Hematopoietic multipotent progenitor cell (in vitro differentiated cells): ENCODE measurements around the gene DGUOK. TPM values are rescaled to one million over a fixed set of nuclear protein-coding genes. Genes with fewer than 3 reads are reported as not detected.

Source experiments
- DNase-seq, 3 donors: peaks; one replicate each; pipeline ENCODE4 v3.0.0-alpha.2; 2011 to 2015; ENCODE audit warnings: low read depth in 2 of 3, low spot score in 2 of 3
- total RNA-seq: library from RNA; depleted of rRNA; stranded (reverse); fragments of >200 nt; gene quantifications from one replicate; pipeline ENCODE4 v1.2.3, GENCODE V29; 2012

Gene DGUOK
- total RNA-seq, 1 donor = 38.5 TPM

DNA sequence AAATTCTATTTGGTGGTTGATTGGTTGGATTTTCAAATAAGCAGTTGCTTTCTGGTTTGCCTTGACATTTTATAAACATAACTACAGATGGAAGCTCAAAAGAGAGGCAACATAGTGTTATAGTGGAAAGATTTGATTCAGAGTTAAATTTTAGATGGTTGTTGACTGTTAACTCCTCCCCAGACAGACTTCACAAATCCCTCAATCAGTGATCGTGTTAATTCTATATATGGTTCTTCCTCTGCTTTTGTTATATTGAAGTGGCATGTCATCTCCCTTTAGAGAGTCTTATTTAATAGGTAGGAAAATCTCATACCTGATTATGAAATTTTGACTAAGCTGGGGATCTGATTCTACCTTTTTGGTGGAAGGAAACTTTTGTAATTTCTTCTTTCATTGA lies 19.5 kb downstream of the DGUOK start:
- DNase-seq = no peak

DNA sequence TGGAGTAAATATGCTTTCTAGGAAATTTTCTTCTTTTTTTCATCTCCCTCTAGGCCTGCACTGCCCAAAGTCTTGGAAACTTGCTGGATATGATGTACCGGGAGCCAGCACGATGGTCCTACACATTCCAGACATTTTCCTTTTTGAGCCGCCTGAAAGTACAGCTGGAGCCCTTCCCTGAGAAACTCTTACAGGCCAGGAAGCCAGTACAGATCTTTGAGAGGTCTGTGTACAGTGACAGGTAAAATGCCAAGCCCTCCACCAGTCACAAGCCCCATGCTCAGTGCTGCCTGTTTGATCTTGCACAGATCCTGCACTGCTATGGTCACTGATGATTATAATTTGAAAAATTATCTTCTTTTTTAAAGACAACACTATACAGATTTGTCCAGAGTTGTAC lies 20.0 kb downstream of the DGUOK start:
- no peak for DNase-seq

DNA sequence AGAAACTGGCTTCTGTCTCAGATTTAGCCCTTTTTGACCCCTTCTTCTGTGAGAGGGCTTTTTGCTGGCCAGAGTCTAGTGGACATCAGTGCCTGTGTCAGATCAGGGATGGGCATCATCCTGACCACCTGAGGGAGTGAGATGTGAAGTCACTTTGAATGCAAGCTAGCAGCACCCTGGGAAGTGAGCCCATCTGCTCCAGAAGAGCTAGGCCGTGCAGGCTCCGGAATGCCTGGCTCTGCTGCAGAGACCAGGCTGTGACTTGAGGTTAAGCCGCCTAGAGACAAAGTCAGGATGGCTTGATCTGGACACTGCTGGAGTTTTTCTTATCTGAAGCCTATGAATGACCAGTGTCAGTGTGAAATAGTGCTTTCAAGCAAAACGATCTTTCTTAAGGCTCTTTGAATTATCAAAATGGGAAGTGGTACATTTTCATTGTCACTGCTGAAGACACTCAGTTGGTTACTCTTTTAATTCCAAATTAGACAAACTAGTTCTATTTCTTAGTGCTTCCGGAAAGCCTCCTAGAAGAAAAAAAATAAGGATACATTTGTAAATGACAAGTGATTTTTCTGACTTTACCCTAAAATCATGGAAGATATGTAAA lies 20.8 kb downstream of the DGUOK start:
- DNase-seq = no peak

DNA sequence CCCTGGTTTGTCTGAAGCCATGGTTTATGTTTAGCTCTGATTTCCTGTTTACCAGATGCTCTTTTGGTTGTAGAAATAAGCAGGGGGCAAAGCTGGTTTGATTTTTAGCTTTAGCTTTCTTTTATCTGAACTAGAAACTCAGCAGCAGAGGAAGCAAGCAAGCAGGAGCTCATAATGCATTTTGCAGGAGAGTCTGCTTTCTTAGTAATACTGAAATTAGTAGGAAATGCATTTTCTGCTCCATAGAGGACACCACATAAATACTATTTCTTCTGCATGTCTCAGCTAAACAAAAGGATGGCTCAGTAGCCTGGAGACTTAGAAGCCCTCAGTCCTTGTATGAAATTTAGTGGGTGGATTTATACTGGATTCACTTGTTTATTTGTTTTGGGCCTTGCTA lies 23.1 kb downstream of the DGUOK start:
- no peak for DNase-seq

DNA sequence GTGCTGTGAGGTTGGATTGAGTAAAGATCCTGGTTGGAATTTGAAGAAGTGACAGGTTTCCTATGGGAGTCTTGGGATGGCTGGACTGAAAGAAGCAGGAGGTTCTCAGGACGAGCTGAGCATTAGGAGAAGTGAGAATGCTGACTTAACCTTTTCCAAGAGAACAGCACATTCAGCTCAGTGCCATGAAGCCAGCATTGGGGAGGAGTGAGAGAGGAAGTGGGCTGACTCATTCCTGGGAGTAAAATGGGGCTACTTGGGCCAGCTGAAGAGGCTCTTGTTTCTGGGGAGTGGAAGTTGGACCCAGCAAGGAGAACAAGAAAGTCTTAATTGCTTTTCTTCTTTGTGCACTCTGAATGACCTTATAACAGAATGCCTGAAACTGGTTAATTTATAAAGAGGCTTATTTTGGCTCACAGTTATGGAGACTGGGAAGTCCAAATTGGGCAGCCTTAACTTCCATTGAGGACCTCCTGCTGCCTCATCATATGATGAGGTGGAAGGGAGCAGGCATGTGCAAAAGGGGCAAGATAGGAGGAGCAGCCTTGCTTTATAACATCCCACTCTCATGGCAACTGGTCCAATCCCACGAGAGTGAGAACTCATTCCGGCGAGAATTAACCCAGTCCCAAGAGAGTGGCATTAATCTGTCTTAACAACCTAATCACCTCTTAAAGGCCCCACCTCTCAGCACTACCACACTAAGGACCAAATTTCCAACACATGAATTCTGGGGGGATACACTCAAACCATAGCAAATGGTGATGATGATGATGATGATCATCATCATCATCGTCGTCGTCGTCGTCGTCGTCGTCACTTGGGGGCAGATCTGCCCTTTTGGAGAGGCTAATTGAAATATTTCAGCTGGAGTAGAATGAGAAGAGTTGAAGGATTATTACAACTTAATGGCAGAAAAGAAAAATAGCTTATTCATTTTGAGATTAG lies 26.1 kb downstream of the DGUOK start:
- no peak for DNase-seq

DNA sequence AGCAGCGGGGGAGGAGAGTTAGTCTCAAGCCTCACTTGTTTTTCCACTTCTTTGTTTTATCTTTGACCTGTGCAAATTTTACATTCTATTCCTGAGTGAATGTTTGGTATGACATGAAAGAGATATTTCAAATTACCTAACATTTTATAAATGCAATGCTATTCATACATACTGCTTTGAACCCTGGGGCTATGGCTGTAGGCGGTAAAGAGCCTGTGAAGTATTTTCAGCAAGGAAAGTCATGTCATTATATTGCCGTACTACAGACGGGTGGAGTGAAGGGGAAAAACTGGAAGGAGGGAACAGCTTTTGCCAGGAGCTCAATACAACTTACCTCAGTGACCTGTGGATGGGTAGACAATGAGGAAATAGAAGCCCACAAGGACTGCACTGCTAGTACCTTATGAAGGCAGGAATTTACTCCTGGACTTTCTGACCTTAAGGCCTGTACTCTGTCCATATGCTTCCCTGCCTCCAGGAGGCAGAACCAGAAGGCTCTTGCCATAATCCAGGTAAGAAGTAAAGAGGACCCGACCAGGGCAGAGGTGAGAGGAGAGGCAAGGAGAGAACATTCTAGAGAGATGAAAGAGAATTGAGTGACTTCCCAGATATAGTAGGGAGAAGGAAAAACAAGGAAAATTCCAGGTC lies 29.7 kb downstream of the DGUOK start:
- DNase-seq = no peak

DNA sequence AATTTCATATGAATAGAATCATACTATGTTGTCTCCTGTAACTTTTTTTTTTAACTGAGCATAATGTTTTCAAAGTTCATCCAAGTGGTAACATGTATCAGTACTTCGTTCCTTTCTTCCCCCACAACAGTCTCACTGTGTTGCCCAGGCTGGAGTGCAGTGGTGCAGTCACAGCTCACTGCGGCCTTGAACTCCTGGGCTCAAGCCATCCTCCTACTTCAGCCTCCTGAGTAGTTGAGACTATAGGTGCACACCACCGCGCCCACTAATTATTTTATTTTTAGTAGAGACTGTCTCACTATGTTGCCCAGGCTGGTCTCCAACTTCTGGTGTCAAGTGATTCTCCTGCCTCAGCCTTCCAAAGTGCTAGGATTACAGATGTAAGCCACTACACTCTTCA lies 34.6 kb downstream of the DGUOK start:
- DNase-seq = no peak

DNA sequence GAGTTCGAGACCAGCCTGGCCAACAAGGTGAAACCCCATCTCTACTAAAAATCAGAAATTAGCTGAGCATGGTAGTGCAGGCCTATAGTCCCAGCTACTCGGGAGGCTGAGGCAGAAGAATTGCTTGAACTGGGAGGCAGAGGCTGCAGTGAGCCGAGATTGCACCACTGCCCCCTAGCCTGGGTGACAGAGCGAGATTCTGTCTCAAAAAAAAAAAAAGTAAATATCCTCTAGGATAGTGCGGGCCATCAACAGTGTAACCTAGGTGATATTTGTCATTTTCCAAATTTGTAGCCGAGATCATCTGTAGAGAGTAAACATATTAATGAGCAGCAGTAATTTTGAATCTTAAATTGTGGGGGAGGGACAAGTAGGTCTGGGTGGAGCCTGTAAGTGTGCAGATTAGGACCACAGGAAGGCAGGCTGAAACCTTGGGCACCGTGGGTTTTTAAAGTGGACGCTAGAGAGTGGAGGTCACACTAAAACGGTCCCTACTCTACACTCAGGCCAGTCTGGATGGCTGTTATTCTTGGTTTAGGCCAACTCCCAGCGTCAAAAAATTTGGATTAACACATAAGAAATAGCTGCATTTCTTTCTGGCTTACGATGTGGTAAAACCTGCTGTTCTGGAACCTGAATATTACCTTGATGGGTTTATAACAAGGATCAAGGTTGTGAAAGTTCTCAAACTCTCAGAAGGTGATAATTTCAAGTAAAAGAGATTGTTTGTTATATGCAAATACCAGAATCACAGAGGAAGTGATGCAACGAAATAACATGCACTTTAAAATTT lies 35.3 kb downstream of the DGUOK start:
- DNase-seq = no peak

DNA sequence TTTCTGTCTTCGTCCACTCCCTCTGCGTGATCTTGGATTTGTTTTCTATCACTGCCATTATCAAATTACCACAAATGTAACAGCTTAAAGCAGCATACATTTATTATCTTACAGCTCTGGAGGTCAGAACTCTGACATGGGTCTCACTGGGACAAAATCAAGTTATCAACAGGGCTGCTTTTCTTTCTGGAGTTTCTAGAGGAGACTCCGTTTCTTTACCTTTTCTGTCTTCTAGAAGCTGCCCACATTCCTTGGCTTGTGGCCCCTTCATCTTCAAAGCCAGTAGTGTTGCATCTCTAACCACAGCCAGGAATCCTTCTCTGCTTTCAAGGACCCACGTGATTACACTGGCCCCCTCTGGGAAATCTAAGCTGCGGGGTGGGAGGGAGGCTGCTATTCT lies 36.1 kb downstream of the DGUOK start:
- DNase-seq = no peak

DNA sequence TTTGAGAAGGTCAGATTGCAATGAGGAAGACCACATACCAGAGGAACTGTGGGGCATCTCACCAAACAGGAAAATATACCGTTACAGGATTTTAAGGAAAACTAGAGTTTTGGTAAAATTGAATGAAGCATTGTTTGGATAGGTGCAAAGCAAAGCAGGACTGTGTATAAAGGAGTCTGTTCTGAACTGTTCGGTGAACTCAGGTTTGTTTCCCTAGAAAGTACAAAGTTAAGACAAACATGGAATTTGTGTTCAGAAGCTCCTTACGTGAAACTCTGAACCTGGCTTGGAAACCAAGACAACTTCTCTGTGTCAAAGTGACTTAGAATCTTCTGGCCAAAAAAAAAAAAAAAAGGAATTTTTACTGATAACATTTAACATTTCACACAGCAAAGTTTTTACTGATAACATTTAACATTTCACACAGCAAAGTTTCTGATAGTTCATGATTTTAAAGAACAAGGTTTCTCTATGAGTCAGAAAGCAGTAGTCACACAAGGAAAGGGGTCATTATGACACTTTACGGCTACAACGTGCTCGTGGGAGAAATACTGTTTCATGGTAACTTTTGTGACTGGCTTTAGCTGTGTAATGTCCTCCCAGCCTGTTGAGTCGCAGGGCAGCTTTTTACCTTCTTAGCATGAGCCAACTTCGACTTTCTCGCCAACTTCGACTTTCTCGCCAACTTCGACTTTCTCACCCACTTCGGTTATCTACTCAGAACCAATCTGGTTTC lies 36.9 kb downstream of the DGUOK start:
- no peak for DNase-seq

DNA sequence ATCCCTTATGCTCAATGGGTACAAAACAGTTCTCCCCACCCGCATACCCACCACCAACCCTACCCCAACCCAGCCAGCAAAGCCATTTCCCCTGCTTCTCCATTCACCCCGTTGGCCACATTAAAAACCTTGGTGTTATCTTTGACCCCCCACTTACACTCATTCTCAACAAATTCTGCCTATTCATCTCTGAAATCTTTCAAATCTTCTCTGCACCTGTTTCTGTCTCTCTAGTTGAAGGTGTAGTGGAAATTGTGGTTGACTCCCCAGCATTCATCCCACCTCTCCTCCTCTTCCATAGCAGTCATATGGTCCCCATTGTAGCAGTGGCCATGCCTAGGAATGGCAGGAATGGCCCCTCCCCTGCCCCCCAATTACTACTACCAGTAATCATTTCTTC lies 37.5 kb downstream of the DGUOK start:
- DNase-seq = no peak

DNA sequence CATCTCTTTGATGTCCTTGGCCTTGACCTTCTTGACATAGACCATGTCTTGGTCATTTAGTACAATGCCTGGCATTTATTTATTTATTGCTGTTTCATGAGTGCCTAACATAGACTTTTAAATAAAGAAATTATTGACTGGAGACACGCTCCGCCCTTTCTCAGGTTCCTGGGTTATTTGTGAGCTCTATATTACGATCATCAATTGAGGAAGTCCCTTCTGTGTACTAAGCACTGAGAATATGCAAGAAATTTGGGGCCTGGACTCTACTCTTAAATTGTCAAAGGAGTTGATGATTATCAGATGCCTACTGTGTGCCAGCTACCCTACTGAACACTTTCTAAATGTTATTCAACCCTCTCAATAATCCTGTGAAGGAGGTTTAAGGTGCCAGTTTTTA lies 38.4 kb downstream of the DGUOK start:
- no peak for DNase-seq

DNA sequence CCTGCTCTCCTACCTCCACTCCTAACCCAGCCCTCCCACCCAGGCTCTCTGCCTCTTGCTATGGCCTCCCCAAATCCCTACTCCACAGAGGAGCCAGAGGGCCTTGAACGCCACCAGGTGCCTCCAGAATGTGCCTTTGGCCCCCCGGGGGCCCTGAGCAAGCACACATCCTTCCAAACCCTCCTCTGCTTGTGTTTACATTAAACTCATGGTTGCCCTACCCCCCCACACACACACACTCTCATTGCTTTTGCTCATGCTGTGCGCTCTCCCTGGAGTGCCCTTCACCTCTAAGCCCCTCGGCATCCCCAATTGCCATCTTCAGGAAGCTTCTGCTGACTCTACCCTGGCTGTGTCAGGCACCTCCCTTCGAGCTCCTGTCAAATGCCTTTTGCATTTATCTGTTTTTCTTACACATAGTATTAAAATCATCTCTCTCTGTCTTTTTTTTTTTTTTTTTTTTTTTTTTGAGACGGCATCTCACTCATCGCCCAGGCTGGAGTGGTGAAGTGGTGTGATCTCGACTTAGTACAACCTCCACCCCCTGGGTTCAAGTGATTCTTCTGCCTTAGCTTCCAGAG lies 41.8 kb downstream of the DGUOK start:
- DNase-seq = no peak

DNA sequence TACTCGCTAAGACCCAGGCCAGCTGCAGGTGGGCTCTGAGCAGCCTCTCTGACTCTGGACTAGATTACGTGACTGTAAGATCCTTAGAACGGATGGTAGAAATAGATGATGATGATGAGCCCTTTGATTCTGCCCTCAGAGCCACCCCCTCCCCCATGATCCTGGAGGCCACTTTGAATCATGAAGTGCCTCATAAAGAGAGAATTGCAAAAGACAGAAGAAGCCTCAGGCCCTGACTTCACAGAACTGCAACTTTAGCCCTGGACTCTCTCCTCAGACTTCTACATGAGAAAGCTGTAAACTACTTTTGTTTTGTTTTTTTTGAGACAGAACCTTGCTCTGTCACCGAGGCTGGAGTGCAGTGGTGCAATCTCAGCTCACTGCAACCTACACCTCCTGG lies 42.7 kb downstream of the DGUOK start:
- DNase-seq = no peak

DNA sequence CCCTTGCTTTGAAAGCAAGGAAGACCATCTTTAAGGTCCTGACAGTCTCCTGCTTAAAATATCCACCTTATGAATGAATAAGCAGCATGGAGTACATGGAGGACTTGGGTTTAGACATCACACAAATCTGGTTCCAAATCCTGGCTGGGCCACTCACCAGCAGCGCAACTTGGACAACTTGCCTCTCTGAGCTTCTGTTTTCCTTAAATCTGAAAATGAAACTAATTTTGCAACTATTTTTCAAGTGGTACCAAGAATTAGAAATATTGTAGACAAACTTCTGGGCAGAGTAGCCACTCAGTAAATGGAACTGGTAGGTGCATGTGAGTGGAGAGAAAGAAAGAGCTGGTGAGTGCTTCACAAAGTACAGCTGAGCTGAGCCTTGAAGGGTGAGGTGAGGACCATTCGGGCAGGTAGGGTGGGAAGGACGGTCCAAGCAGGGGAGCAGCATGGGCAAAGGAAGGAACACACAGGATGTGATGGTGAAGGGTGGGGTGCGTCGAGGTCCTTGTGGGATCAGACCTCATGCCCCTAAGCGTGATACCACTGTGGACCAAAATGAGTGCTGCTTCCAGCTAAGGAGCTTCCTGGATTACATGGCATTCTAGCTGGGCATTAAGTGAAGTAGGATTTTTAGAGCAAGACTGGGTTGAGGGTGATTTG lies 43.6 kb downstream of the DGUOK start:
- DNase-seq = no peak

DNA sequence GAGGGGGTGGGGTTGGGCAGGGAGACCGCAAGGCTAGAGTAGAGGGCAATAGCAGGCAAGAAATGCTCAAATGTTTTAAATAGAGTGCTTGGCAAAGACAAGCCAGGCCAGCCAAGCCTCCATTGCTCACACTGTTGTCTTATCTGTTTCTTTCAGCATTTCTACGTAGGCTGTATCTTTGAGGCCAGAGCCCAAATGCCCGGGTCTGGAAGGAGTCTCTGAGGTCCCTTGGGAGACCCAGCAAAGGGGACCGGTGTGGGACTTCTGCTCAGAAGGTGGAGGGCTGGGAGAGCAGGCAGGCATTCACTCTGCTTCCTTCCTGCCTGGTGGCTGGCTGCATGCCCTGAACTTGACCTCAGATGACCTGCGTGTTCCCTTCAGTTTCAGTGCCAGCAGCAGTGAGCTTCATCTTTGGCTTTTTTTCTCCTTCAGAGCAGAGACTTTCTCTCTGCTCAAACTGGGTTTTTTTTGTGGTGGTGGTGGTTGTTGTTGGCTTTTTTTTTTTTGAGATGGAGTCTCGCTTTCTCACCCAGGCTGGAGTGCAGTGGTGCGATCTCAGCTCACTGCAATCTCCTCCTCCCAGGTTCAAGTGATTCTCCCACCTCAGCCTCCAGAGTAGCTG lies 44.3 kb downstream of the DGUOK start:
- peak in 2 of 3 donors; percentile 88 to 89 for DNase-seq

DNA sequence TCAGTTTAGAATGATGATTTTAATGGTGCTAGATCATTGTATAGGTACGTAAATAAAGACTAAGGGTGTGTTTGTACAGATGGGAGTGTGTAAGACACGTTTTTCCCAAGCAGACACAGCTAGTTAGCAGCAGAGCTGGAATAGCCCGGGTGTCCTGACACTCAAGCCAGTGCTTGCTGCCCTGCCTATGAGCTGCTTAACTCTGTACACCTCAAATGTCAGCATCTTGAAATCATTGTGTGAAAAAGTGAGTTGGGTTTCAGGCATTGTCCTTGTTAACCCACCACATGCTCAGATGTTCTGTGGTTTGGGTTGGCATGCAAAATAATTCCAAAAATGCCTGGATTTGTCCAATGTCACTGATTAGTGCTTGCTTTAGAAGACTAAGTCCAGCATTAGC lies 45.0 kb downstream of the DGUOK start:
- DNase-seq = no peak

DNA sequence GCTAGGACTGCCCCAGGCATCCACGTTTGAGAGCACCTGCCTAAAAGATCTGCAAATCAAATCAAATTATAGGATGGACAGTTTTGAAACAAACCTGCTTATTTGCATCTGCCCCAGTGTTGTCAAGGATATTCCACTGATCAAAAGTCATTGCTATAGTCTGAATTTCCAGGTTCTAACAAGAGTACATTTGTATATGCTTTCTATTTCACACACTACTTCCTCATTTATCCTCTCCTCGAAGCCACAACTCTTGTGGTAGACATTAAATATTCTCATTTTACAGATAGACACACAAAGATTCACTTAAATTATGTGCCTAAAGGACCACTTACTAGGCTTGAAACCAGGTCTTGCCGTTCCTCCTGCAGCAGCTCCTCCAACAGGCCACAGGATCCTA lies 46.2 kb downstream of the DGUOK start:
- DNase-seq = peak in 1 of 3 donors; percentile 48

DNA sequence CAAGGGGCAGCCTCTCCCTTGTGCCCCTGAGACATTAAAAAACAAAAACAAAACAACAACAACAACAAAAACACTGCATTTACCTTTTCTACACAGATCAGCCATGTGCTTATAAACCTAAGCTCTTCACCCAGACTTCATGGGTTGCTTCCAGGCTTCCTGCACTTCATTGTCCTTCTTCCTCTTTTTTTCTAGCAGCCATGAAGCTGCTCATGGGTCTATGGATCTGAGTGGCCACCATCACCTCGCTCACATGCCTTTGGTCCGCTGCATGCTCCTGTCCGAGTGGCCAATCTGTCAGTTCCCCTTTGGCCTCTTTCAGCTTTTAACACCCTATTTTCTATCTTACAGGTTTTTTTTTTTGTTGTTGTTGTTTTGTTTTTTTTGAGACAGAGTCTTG lies 49.1 kb downstream of the DGUOK start:
- no peak for DNase-seq
